Mesothelial cell of epicardium (in vitro differentiated cells): ENCODE data around the gene GRK6. TPM values are rescaled to one million over a fixed set of nuclear protein-coding genes. Genes with fewer than 3 reads are reported as not detected.

ENCODE experiments used
- DNase-seq, 2 experiments: peaks; one replicate each; pipeline ENCODE4 v3.0.0; 2021; ENCODE audit warnings: low spot score in 2 of 2; ENCODE audit not compliant: unreplicated experiment in 2 of 2
- H3K27ac Mint-ChIP-seq: 2 replicates; pipeline ENCODE4 v1.8.0; 2021; ENCODE audit warnings: mixed read lengths
- H3K27me3 Mint-ChIP-seq: 2 replicates; pipeline ENCODE4 v1.8.0; 2021; ENCODE audit warnings: low read depth, mixed read lengths
- H3K36me3 Mint-ChIP-seq: 2 replicates; pipeline ENCODE4 v1.8.0; 2021; ENCODE audit warnings: mixed read lengths
- H3K4me1 Mint-ChIP-seq: 2 replicates; pipeline ENCODE4 v1.8.0; 2021; ENCODE audit warnings: mixed read lengths
- H3K4me3 Mint-ChIP-seq: 2 replicates; pipeline ENCODE4 v1.8.0; 2021; ENCODE audit warnings: mild to moderate bottlenecking, moderate library complexity, mixed read lengths
- H3K9me3 Mint-ChIP-seq: 2 replicates; pipeline ENCODE4 v1.8.0; 2021; ENCODE audit warnings: mixed read lengths
- CTCF ChIP-seq: fragments of 200-600 bp; sonication (generic); IDR thresholded peaks from one replicate; pipeline ENCODE4 v1.5.0; 2021; ENCODE audit warnings: antibody characterized with exemption; ENCODE audit not compliant: unreplicated experiment
- total RNA-seq: library from RNA; stranded (reverse); gene quantifications from 3 replicates; pipeline ENCODE4 v1.2.1, GENCODE V29; 2021

GRK6 gene
- 44.9 to 48.2 TPM (median 45.3 TPM) in 3 replicates for total RNA-seq

GRCh38 chr5:177426566-177427210, at the start of gene GRK6:
Gene GRK6, plus strand, starts transcription at chr5:177426676. Its CDS starts 170 bp downstream, at chr5:177426846.
- Mint-ChIP-seq H3K4me3 (peak within 1 kb of the TSS; percentile 91), H3K36me3 (no peaks in the 10 kb centered on the region), H3K9me3 (no peaks in the 10 kb centered on the region), H3K4me1 (peaks cover 23% of the 10 kb centered on the region), H3K27ac (peak within 1 kb of the TSS; percentile 99), H3K27me3 (no peaks in the 10 kb centered on the region)
- peak in 1 of 2 experiments; percentile 65 for DNase-seq
- TF ChIP-seq CTCF: no peak

GRCh38 chr5:177377851-177378776, 48.4 kb upstream of the GRK6 start:
- H3K27ac Mint-ChIP-seq: no peak overlapping the region
- no peak for DNase-seq
- H3K4me3 Mint-ChIP-seq: no peak overlapping the region
- no peak for TF ChIP-seq CTCF
- H3K4me1 Mint-ChIP-seq: peaks cover 4% of the 10 kb centered on the region
- H3K27me3 Mint-ChIP-seq: no peaks in the 10 kb centered on the region
- H3K36me3 Mint-ChIP-seq: no peaks in the 10 kb centered on the region
- no peaks in the 10 kb centered on the region for H3K9me3 Mint-ChIP-seq

- Mint-ChIP-seq H3K9me3 (no peaks in the 10 kb centered on the region), H3K27ac (no peak overlapping the region), H3K36me3 (no peaks in the 10 kb centered on the region), H3K27me3 (no peaks in the 10 kb centered on the region), H3K4me1 (no peaks in the 10 kb centered on the region), H3K4me3 (no peak overlapping the region)
- no peak for TF ChIP-seq CTCF
- no peak for DNase-seq
Observed at GRCh38 chr5:177378884-177379883, 47.3 kb upstream of the GRK6 start.

- H3K4me3 Mint-ChIP-seq: no peak overlapping the region
- H3K27ac Mint-ChIP-seq: no peak overlapping the region
- no peaks in the 10 kb centered on the region for H3K27me3 Mint-ChIP-seq
- no peak for DNase-seq
- no peaks in the 10 kb centered on the region for H3K4me1 Mint-ChIP-seq
- no peaks in the 10 kb centered on the region for H3K36me3 Mint-ChIP-seq
- no peaks in the 10 kb centered on the region for H3K9me3 Mint-ChIP-seq
- no peak for TF ChIP-seq CTCF
Observed at GRCh38 chr5:177380805-177381126, 45.7 kb upstream of the GRK6 start.

- H3K27me3 Mint-ChIP-seq: no peaks in the 10 kb centered on the region
- TF ChIP-seq CTCF: no peak
- H3K9me3 Mint-ChIP-seq: no peaks in the 10 kb centered on the region
- H3K4me1 Mint-ChIP-seq: no peaks in the 10 kb centered on the region
- H3K4me3 Mint-ChIP-seq: no peak overlapping the region
- no peak overlapping the region for H3K27ac Mint-ChIP-seq
- DNase-seq: no peak
- H3K36me3 Mint-ChIP-seq: no peaks in the 10 kb centered on the region
Observed at GRCh38 chr5:177382423-177383029, 44.0 kb upstream of the GRK6 start.
